22Rv1 (cell line): ENCODE measurements around the gene INSC.

Experiments used
- ZFX ChIP-seq: fragments of 450-650 bp; IDR thresholded peaks from 2 replicates; pipeline ENCODE4 v1.6.1; 2017; ENCODE audit warnings: antibody characterized with exemption, borderline replicate concordance
- TF ChIP-seq, protein P1 (sequence below): fragments of 450-650 bp; IDR thresholded peaks from 2 replicates; pipeline ENCODE4 v1.5.1; 2017; ENCODE audit warnings: mild to moderate bottlenecking

DNA sequence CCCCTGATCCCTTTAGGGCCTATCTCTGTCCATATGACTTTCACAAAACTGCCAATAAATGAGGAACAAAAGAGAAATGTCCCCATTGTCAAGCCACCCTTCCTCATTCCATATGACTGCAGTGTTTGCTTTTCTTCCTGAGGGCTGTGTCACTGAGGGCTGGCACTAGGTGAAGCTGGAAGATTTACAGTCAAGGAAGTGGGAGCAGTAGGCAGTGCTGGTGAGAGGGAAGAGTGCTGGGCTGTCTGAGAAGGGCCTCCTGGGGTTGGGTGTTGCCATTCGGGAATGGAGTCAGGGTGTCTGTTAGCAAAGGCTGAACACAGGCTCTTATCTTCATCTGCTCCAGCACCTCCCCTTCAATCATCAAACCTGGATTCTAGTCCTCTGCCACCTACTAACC is 30.9 kb downstream of the INSC start:
- TF ChIP-seq, protein P1, sequence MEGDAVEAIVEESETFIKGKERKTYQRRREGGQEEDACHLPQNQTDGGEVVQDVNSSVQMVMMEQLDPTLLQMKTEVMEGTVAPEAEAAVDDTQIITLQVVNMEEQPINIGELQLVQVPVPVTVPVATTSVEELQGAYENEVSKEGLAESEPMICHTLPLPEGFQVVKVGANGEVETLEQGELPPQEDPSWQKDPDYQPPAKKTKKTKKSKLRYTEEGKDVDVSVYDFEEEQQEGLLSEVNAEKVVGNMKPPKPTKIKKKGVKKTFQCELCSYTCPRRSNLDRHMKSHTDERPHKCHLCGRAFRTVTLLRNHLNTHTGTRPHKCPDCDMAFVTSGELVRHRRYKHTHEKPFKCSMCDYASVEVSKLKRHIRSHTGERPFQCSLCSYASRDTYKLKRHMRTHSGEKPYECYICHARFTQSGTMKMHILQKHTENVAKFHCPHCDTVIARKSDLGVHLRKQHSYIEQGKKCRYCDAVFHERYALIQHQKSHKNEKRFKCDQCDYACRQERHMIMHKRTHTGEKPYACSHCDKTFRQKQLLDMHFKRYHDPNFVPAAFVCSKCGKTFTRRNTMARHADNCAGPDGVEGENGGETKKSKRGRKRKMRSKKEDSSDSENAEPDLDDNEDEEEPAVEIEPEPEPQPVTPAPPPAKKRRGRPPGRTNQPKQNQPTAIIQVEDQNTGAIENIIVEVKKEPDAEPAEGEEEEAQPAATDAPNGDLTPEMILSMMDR: no peak
- no peak for TF ChIP-seq ZFX
